ENCODE measurements around the gene SLC22A15.

GRCh38 chr1:116118471-116118870 lies 142.2 kb downstream of the SLC22A15 start:
- TF ChIP-seq CTCF (IDR thresholded peaks at IDR 0.05) (no peak), POLR2A (IDR thresholded peaks at IDR 0.05) (no peak)
